Upper lobe of right lung (tissue), 1 donor: Measurements from ENCODE around the gene LAMA3. TPM values are rescaled to one million over a fixed set of nuclear protein-coding genes. Genes with fewer than 3 reads are reported as not detected.

Source experiments
- ATAC-seq: fragments of 200-7000 bp; cut with Tn5 transposase; one replicate; pipeline ENCODE4 v1.9.1; 2020; ENCODE audit warnings: mild to moderate bottlenecking, moderate library complexity
- DNase-seq: peaks from one replicate; pipeline ENCODE4 v3.0.0-alpha.2; 2020
- H3K27ac ChIP-seq: fragments of 200-600 bp; one replicate; pipeline ENCODE4 v1.8.0; 2022
- H3K27me3 ChIP-seq: fragments of 200-600 bp; one replicate; pipeline ENCODE4 v1.8.0; 2022; ENCODE audit warnings: mild to moderate bottlenecking
- H3K36me3 ChIP-seq: fragments of 200-600 bp; one replicate; pipeline ENCODE4 v1.8.0; 2022
- H3K4me1 ChIP-seq: fragments of 200-600 bp; one replicate; pipeline ENCODE4 v1.8.0; 2022
- H3K4me3 ChIP-seq: fragments of 200-600 bp; one replicate; pipeline ENCODE4 v1.8.0; 2022; ENCODE audit warnings: mild to moderate bottlenecking
- H3K9me3 ChIP-seq: fragments of 200-600 bp; one replicate; pipeline ENCODE4 v1.8.0; 2022
- CTCF ChIP-seq: fragments of 200-600 bp; IDR thresholded peaks from one replicate; pipeline ENCODE4 v1.8.0; 2022; ENCODE audit warnings: antibody characterized with exemption
- intact Hi-C: fragments of 100-400 bp; cut with DNase I; formaldehyde crosslinking; loops from one replicate; pipeline ENCODE4 v1.11.0; 2022
- total RNA-seq: library from RNA; stranded (reverse); fragmentation: NEBNext Ultra II Directional; extraction: Animal tissue kit (Norgen Biotek cat#: 25700); gene quantifications from one replicate; pipeline ENCODE4 v1.2.1, GENCODE V29; 2021
- donor health status: DM: no; HTN: yes; CAD: no; lungs with severe emphysema.

Gene LAMA3
- total RNA-seq, 1 donor from 2014 or later, result 139 TPM

GRCh38 chr18:23652232-23652631 lies 37.0 kb upstream of the LAMA3 start:
- Histone ChIP-seq H3K27me3 (no peaks in the 10 kb centered on the region), H3K9me3 (no peaks in the 10 kb centered on the region), H3K36me3 (no peaks in the 10 kb centered on the region), H3K27ac (peak overlapping the region; percentile 58), H3K4me3 (no peak overlapping the region), H3K4me1 (peaks cover 8% of the 10 kb centered on the region)
- no peak for TF ChIP-seq CTCF
- intact Hi-C loops, result no loop called here
- no peak for DNase-seq
- ATAC-seq, result no peak

GRCh38 chr18:23658285-23658684 lies 31.0 kb upstream of the LAMA3 start:
- intact Hi-C loops, result no loop called here
- H3K27me3 ChIP-seq, result peaks cover 23% of the 10 kb centered on the region
- no peaks in the 10 kb centered on the region for H3K9me3 ChIP-seq
- no peak overlapping the region for H3K4me3 ChIP-seq
- no peak for DNase-seq
- no peak for ATAC-seq
- H3K4me1 ChIP-seq, result no peaks in the 10 kb centered on the region
- no peaks in the 10 kb centered on the region for H3K36me3 ChIP-seq
- no peak overlapping the region for H3K27ac ChIP-seq
- no peak for TF ChIP-seq CTCF

GRCh38 chr18:23661735-23662308 lies 27.4 kb upstream of the LAMA3 start:
- no peak for TF ChIP-seq CTCF
- peak overlapping the region; percentile 55 for H3K27ac ChIP-seq
- H3K4me3 ChIP-seq, result peak overlapping the region; percentile 59
- H3K9me3 ChIP-seq, result no peaks in the 10 kb centered on the region
- ATAC-seq (no peak), DNase-seq (no peak)
- no peaks in the 10 kb centered on the region for H3K36me3 ChIP-seq
- H3K27me3 ChIP-seq, result peaks cover 23% of the 10 kb centered on the region
- no peaks in the 10 kb centered on the region for H3K4me1 ChIP-seq
- intact Hi-C loops, result no loop called here

GRCh38 chr18:23662309-23663263 lies 26.7 kb upstream of the LAMA3 start, which contains the start of gene ANKRD29:
TSS of gene ANKRD29 (minus strand) at chr18:23662911. CDS start at chr18:23662730, 181 bp downstream.
- no peaks in the 10 kb centered on the region for H3K4me1 ChIP-seq
- H3K27me3 ChIP-seq, result peaks cover 23% of the 10 kb centered on the region
- TF ChIP-seq CTCF, result no peak
- H3K4me3 ChIP-seq, result peak within 1 kb of the TSS; percentile 59
- intact Hi-C loops, result no loop called here
- peak within 1 kb of the TSS; percentile 55 for H3K27ac ChIP-seq
- H3K36me3 ChIP-seq, result no peaks in the 10 kb centered on the region
- H3K9me3 ChIP-seq, result no peaks in the 10 kb centered on the region
- ATAC-seq (peak; percentile 92), DNase-seq (peak; percentile 84)

GRCh38 chr18:23664674-23665073 lies 24.6 kb upstream of the LAMA3 start:
- intact Hi-C loops, result no loop called here
- no peak for TF ChIP-seq CTCF
- no peaks in the 10 kb centered on the region for H3K9me3 ChIP-seq
- H3K4me3 ChIP-seq, result no peak overlapping the region
- H3K36me3 ChIP-seq, result no peaks in the 10 kb centered on the region
- peaks cover 19% of the 10 kb centered on the region for H3K27me3 ChIP-seq
- H3K27ac ChIP-seq, result no peak overlapping the region
- H3K4me1 ChIP-seq, result no peaks in the 10 kb centered on the region
- ATAC-seq, result no peak
- DNase-seq, result no peak
